ENCODE data around the gene PIP4K2A. TPM values are rescaled to one million over a fixed set of nuclear protein-coding genes. Genes with fewer than 3 reads are reported as not detected.

PIP4K2A gene
- total RNA-seq, 1 experiment from 2014 or later, result 20.2 TPM

GRCh38 chr10:22536620-22537019, 177.8 kb downstream of the PIP4K2A start:
- DNase-seq, result no peak
- H3K9ac ChIP-seq (ENCODE audit: low read length), result no peak overlapping the region
- H3K4me2 ChIP-seq (ENCODE audit: low read length), result no peak overlapping the region
- ChIA-PET POLR2A (ENCODE audit: unreplicated experiment) (no interaction called here), CTCF (no interaction called here)
- intact Hi-C loops (cut with micrococcal nuclease), result no loop called here
- no peak overlapping the region for H3K4me3 ChIP-seq (ENCODE audit: low read length)
- no peak for ATAC-seq
- no peak overlapping the region for H2AFZ ChIP-seq (ENCODE audit: low read length)
- H3K27ac ChIP-seq (ENCODE audit: low read length), result no peak overlapping the region
- H4K20me1 ChIP-seq (ENCODE audit: low read length), result no peaks in the 10 kb centered on the region
- H3K9me2 ChIP-seq (replicated peaks; ENCODE audit: low read length), result no peaks in the 10 kb centered on the region
- no peaks in the 10 kb centered on the region for H3K36me3 ChIP-seq (ENCODE audit: low read depth, low read length)
- H3F3A ChIP-seq (ENCODE audit: low read length, unreplicated experiment), result no peaks in the 10 kb centered on the region
- H3K4me1 ChIP-seq (ENCODE audit: insufficient read depth, low read length), result peaks cover 10% of the 10 kb centered on the region
- no peaks in the 10 kb centered on the region for H3K79me2 ChIP-seq (ENCODE audit: low read length)
- TF ChIP-seq EZH2phosphoT487 (IDR thresholded peaks at IDR 0.05; ENCODE audit: borderline replicate concordance, low read length) (no peak), CTCF (conservative IDR thresholded peaks at IDR 0.05; ENCODE audit: low read depth, low read length) (no peak), EZH2 (IDR thresholded peaks at IDR 0.05; ENCODE audit: low read length, unreplicated experiment) (no peak)
- H3K27me3 ChIP-seq (ENCODE audit: low read length), result no peaks in the 10 kb centered on the region
- no TSS peak for BruUV-seq (replicated peaks)
- H3K9me3 ChIP-seq (ENCODE audit: low read length), result no peaks in the 10 kb centered on the region

GRCh38 chr10:22534849-22535604, 179.4 kb downstream of the PIP4K2A start:
- no peaks in the 10 kb centered on the region for H3F3A ChIP-seq (ENCODE audit: low read length, unreplicated experiment)
- no peak overlapping the region for H3K4me3 ChIP-seq (ENCODE audit: low read length)
- TF ChIP-seq EZH2phosphoT487 (IDR thresholded peaks at IDR 0.05; ENCODE audit: borderline replicate concordance, low read length), result no peak
- TF ChIP-seq EZH2 (IDR thresholded peaks at IDR 0.05; ENCODE audit: low read length, unreplicated experiment), result no peak
- no peak for TF ChIP-seq CTCF (conservative IDR thresholded peaks at IDR 0.05; ENCODE audit: low read depth, low read length)
- no peaks in the 10 kb centered on the region for H4K20me1 ChIP-seq (ENCODE audit: low read length)
- H3K9me3 ChIP-seq (ENCODE audit: low read length), result no peaks in the 10 kb centered on the region
- H2AFZ ChIP-seq (ENCODE audit: low read length), result no peak overlapping the region
- H3K79me2 ChIP-seq (ENCODE audit: low read length), result no peaks in the 10 kb centered on the region
- no peaks in the 10 kb centered on the region for H3K9me2 ChIP-seq (replicated peaks; ENCODE audit: low read length)
- peaks cover 10% of the 10 kb centered on the region for H3K4me1 ChIP-seq (ENCODE audit: insufficient read depth, low read length)
- H3K9ac ChIP-seq (ENCODE audit: low read length), result no peak overlapping the region
- intact Hi-C loops (cut with micrococcal nuclease), result no loop called here
- H3K4me2 ChIP-seq (ENCODE audit: low read length), result no peak overlapping the region
- no peak overlapping the region for H3K27ac ChIP-seq (ENCODE audit: low read length)
- ATAC-seq (peak; percentile 79), DNase-seq (peak; percentile 58)
- BruUV-seq (replicated peaks), result TSS peak; percentile 21
- H3K27me3 ChIP-seq (ENCODE audit: low read length), result no peaks in the 10 kb centered on the region
- ChIA-PET CTCF (no interaction called here), POLR2A (ENCODE audit: unreplicated experiment) (interaction anchor here (0.6 kb wide), 1 partner anchor 48 kb away, joined by 15 read pairs; no protein-coding TSS in a partner anchor)
- H3K36me3 ChIP-seq (ENCODE audit: low read depth, low read length), result no peaks in the 10 kb centered on the region

DNA sequence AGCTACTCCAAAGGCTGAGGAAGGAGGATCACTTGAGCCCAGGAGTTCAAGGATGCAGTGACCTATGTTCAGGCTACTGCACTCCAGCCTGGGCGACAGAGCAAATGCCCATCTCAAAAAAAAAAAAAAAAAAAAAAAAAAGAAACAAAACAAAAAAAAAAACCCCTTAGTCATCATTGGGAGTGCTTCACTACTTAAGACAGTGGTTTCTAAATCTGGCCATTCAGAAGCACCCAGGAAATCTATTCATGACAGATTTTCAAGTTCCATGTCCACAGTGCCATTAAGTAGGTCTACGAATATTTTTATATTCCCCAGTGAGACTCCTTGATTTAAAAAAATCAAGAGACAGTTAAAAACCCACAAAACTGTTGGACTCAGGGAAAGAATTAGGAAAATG, 182.9 kb downstream of the PIP4K2A start:
- no peaks in the 10 kb centered on the region for H3K36me3 ChIP-seq (ENCODE audit: low read depth, low read length)
- H3K27ac ChIP-seq (ENCODE audit: low read length), result no peak overlapping the region
- H3K4me3 ChIP-seq (ENCODE audit: low read length), result no peak overlapping the region
- ChIA-PET POLR2A (ENCODE audit: unreplicated experiment) (no interaction called here), CTCF (no interaction called here)
- no peak for ATAC-seq
- no peaks in the 10 kb centered on the region for H3F3A ChIP-seq (ENCODE audit: low read length, unreplicated experiment)
- H4K20me1 ChIP-seq (ENCODE audit: low read length), result no peaks in the 10 kb centered on the region
- DNase-seq, result no peak
- H3K4me1 ChIP-seq (ENCODE audit: insufficient read depth, low read length), result peaks cover 10% of the 10 kb centered on the region
- no peaks in the 10 kb centered on the region for H3K9me2 ChIP-seq (replicated peaks; ENCODE audit: low read length)
- intact Hi-C loops (cut with micrococcal nuclease), result no loop called here
- H2AFZ ChIP-seq (ENCODE audit: low read length), result no peak overlapping the region
- BruUV-seq (replicated peaks), result no TSS peak
- H3K4me2 ChIP-seq (ENCODE audit: low read length), result no peak overlapping the region
- H3K9ac ChIP-seq (ENCODE audit: low read length), result no peak overlapping the region
- no peaks in the 10 kb centered on the region for H3K79me2 ChIP-seq (ENCODE audit: low read length)
- no peaks in the 10 kb centered on the region for H3K27me3 ChIP-seq (ENCODE audit: low read length)
- H3K9me3 ChIP-seq (ENCODE audit: low read length), result no peaks in the 10 kb centered on the region
- TF ChIP-seq EZH2phosphoT487 (IDR thresholded peaks at IDR 0.05; ENCODE audit: borderline replicate concordance, low read length) (no peak), EZH2 (IDR thresholded peaks at IDR 0.05; ENCODE audit: low read length, unreplicated experiment) (no peak), CTCF (conservative IDR thresholded peaks at IDR 0.05; ENCODE audit: low read depth, low read length) (no peak)

Measured in PC-3 (cell line).